PC-3 (cell line): ENCODE measurements around the gene NXPE3. TPM values are rescaled to one million over a fixed set of nuclear protein-coding genes. Genes with fewer than 3 reads are reported as not detected.

Experiments used
- ATAC-seq: fragments of 200-7000 bp; cut with Tn5 transposase; 2 replicates; pipeline ENCODE4 v1.9.1; 2020; ENCODE audit warnings: mild to moderate bottlenecking, moderate library complexity
- BruUV-seq: library from RNA; stranded (reverse); fragments of 400-500 nt; replicated peaks from 2 replicates; lab custom pipeline; 2021; lab: Mats Ljungman, UMichigan
- CTCF ChIA-PET: fragments of 300-600 bp; sonication (Branson Sonifier 250); formaldehyde crosslinking; loops from one replicate; lab custom pipeline; 2022; ENCODE audit warnings: antibody characterized with exemption; lab: Charles Lee
- POLR2A ChIA-PET: fragments of 300-600 bp; sonication (Branson Sonifier 250); formaldehyde crosslinking; loops from one replicate; lab custom pipeline; 2022; ENCODE audit warnings: antibody characterized with exemption; ENCODE audit not compliant: unreplicated experiment; lab: Charles Lee
- DNase-seq: peaks from one replicate; pipeline ENCODE4 v3.0.0-alpha.2; 2015
- H2AFZ ChIP-seq: fragments of 300-600 bp; sonication (generic); 2 replicates; pipeline ENCODE4 v1.6.0; 2016; ENCODE audit warnings: antibody characterized with exemption, low read length
- H3F3A ChIP-seq: fragments of 300-600 bp; sonication (generic); one replicate; pipeline ENCODE4 v1.6.0; 2017; ENCODE audit warnings: antibody characterized with exemption, low read length, control low read depth, mild to moderate bottlenecking; ENCODE audit not compliant: unreplicated experiment
- H3K27ac ChIP-seq: fragments of 300-600 bp; sonication (generic); 2 replicates; pipeline ENCODE4 v1.5.1; 2016; ENCODE audit warnings: mild to moderate bottlenecking, low read length
- H3K27me3 ChIP-seq: fragments of 300-600 bp; sonication (generic); 2 replicates; pipeline ENCODE4 v1.6.1; 2016; ENCODE audit warnings: low read length, mixed read lengths
- H3K36me3 ChIP-seq: fragments of 300-600 bp; sonication (generic); 2 replicates; pipeline ENCODE4 v1.6.1; 2016; ENCODE audit warnings: low read depth, mixed run types, low read length, mixed read lengths
- H3K4me1 ChIP-seq: fragments of 300-600 bp; sonication (generic); 2 replicates; pipeline ENCODE4 v1.5.1; 2016; ENCODE audit warnings: low read length; ENCODE audit not compliant: insufficient read depth
- H3K4me2 ChIP-seq: fragments of 300-600 bp; sonication (generic); 2 replicates; pipeline ENCODE4 v1.6.0; 2016; ENCODE audit warnings: low read length
- H3K4me3 ChIP-seq: fragments of 300-600 bp; sonication (generic); 2 replicates; pipeline ENCODE4 v1.5.1; 2016; ENCODE audit warnings: mild to moderate bottlenecking, low read length, mixed read lengths
- H3K79me2 ChIP-seq: fragments of 300-600 bp; sonication (generic); 2 replicates; pipeline ENCODE4 v1.6.1; 2017; ENCODE audit warnings: low read length, mixed read lengths
- H3K9ac ChIP-seq: fragments of 300-600 bp; sonication (generic); 2 replicates; pipeline ENCODE4 v1.6.0; 2016; ENCODE audit warnings: mild to moderate bottlenecking, low read length
- H3K9me2 ChIP-seq: fragments of 300-600 bp; sonication (generic); replicated peaks from 2 replicates; pipeline ENCODE4 v1.6.1; 2016; ENCODE audit warnings: mixed run types, low read length, mixed read lengths
- H3K9me3 ChIP-seq: fragments of 300-600 bp; sonication (generic); 2 replicates; pipeline ENCODE4 v1.6.1; 2016; ENCODE audit warnings: low read length, mixed read lengths
- H4K20me1 ChIP-seq: fragments of 300-600 bp; sonication (generic); 2 replicates; pipeline ENCODE4 v1.6.1; 2016; ENCODE audit warnings: low read length, mixed read lengths
- EZH2 ChIP-seq: fragments of 300-600 bp; sonication (generic); IDR thresholded peaks from one replicate; pipeline ENCODE4 v1.6.1; 2017; ENCODE audit warnings: antibody characterized with exemption, mild to moderate bottlenecking, low read length; ENCODE audit not compliant: unreplicated experiment
- EZH2phosphoT487 ChIP-seq: fragments of 300-600 bp; sonication (generic); IDR thresholded peaks from 2 replicates; pipeline ENCODE4 v1.6.1; 2018; ENCODE audit warnings: mild to moderate bottlenecking, antibody characterized with exemption, low read length, borderline replicate concordance
- intact Hi-C: fragments of 100-400 bp; cut with micrococcal nuclease; formaldehyde crosslinking; loops from 2 replicates; pipeline ENCODE4 v1.9.0; 2023
- total RNA-seq: library from RNA; depleted of rRNA; stranded (reverse); fragments of >200 nt; gene quantifications from 2 replicates; pipeline ENCODE4 v1.2.3, GENCODE V29; 2014
- TF ChIP-seq, protein P1 (sequence below): fragments of 300-600 bp; sonication (generic); conservative IDR thresholded peaks from 2 replicates; pipeline ENCODE4 v1.5.1; 2017; ENCODE audit warnings: antibody characterized with exemption, low read depth, mild to moderate bottlenecking, low read length

The NXPE3 gene
- total RNA-seq, 1 experiment from 2014 or later = 12.6 TPM

DNA sequence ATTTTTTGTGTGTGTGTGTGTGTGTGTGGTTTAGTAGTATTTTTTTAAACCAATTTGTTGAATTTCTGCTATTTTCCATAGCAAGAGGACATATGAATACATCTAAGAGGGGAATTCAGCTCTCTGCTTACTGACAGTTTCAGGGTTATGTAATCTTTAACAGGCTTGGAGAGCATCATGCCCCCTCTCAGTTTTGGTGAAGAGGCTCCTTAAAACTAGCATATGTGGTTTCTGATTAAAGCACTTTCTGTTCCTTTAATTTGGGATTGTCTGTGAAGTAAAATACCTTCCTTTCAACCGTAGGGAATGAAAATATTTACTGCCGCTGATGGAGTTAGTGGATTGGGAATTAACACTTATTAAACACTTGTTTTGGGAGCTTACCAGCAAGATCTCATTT is 50.9 kb downstream of the NXPE3 start:
- no peaks in the 10 kb centered on the region for H3K36me3 ChIP-seq
- no peaks in the 10 kb centered on the region for H3K9me3 ChIP-seq
- no peak overlapping the region for H2AFZ ChIP-seq
- H3K79me2 ChIP-seq = peaks cover 6% of the 10 kb centered on the region; the same call in 1 of the 2 replicates
- ATAC-seq (no peak), DNase-seq (no peak)
- H3K27ac ChIP-seq = no peak overlapping the region
- ChIA-PET CTCF (no interaction called here), POLR2A (interaction anchor here (0.5 to 0.7 kb wide), 3 partner anchors 19 to 805 kb away, joined by 3 to 5 read pairs (median 5); partner anchors contain the start of gene NFKBIZ)
- TF ChIP-seq, protein P1, sequence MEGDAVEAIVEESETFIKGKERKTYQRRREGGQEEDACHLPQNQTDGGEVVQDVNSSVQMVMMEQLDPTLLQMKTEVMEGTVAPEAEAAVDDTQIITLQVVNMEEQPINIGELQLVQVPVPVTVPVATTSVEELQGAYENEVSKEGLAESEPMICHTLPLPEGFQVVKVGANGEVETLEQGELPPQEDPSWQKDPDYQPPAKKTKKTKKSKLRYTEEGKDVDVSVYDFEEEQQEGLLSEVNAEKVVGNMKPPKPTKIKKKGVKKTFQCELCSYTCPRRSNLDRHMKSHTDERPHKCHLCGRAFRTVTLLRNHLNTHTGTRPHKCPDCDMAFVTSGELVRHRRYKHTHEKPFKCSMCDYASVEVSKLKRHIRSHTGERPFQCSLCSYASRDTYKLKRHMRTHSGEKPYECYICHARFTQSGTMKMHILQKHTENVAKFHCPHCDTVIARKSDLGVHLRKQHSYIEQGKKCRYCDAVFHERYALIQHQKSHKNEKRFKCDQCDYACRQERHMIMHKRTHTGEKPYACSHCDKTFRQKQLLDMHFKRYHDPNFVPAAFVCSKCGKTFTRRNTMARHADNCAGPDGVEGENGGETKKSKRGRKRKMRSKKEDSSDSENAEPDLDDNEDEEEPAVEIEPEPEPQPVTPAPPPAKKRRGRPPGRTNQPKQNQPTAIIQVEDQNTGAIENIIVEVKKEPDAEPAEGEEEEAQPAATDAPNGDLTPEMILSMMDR = no peak
- TF ChIP-seq EZH2phosphoT487 (no peak), EZH2 (no peak)
- peaks cover 20% of the 10 kb centered on the region for H3K4me1 ChIP-seq
- H3K27me3 ChIP-seq = no peaks in the 10 kb centered on the region
- H3K9ac ChIP-seq = no peak overlapping the region
- no peak overlapping the region for H3K4me3 ChIP-seq
- no peaks in the 10 kb centered on the region for H3K9me2 ChIP-seq
- intact Hi-C loops = no loop called here
- H3K4me2 ChIP-seq = no peak overlapping the region
- no peaks in the 10 kb centered on the region for H4K20me1 ChIP-seq
- no TSS peak for BruUV-seq
- H3F3A ChIP-seq = no peaks in the 10 kb centered on the region

DNA sequence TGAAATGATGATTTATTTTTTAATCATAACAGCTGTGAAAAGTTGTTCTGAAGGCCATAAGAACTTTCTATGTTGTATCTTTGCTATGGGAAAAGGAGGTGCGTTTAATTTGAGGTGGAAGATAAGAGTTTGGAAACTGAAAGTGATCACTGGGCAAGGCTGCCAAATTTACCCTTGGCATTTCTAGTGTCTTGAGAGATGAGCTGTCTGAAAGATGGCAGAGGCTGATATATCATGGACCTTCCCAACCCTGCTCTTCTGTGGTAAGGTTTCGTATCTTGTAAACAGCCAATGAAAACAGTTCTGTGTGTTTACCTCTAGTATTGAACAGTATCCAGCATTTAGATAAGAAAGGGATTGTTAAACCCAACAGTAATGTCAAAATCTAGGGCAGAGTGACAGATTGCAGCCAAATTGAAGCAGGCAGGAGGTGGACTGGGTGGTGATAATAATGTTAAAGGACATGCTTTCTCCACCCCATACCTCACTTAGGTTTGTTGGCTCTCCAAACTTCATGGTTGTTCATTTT is 54.5 kb downstream of the NXPE3 start:
- intact Hi-C loops = no loop called here
- Histone ChIP-seq H4K20me1 (no peaks in the 10 kb centered on the region), H2AFZ (no peak overlapping the region), H3K9me3 (no peaks in the 10 kb centered on the region), H3K4me3 (no peak overlapping the region), H3K4me2 (no peak overlapping the region), H3K9me2 (no peaks in the 10 kb centered on the region), H3F3A (no peaks in the 10 kb centered on the region), H3K79me2 (peaks cover 2% of the 10 kb centered on the region; the same call in 1 of the 2 replicates), H3K27me3 (no peaks in the 10 kb centered on the region), H3K9ac (no peak overlapping the region), H3K36me3 (no peaks in the 10 kb centered on the region), H3K4me1 (peaks cover 18% of the 10 kb centered on the region), H3K27ac (no peak overlapping the region)
- no peak for DNase-seq
- ATAC-seq = no peak
- ChIA-PET CTCF (no interaction called here), POLR2A (no interaction called here)
- no TSS peak for BruUV-seq
- no peak for TF ChIP-seq EZH2
- TF ChIP-seq EZH2phosphoT487 = no peak

- no TSS peak for BruUV-seq
- ChIA-PET POLR2A (no interaction called here), CTCF (no interaction called here)
Measured at GRCh38 chr3:101835676-101836075, 56.7 kb downstream of the NXPE3 start.

More at GRCh38 chr3:101835676-101836075, 56.7 kb downstream of the NXPE3 start:
- Histone ChIP-seq H3K9me3 (no peaks in the 10 kb centered on the region), H3K9ac (no peak overlapping the region), H3K9me2 (no peaks in the 10 kb centered on the region), H2AFZ (no peak overlapping the region), H4K20me1 (no peaks in the 10 kb centered on the region), H3K36me3 (no peaks in the 10 kb centered on the region), H3K4me3 (no peak overlapping the region), H3F3A (no peaks in the 10 kb centered on the region), H3K27ac (no peak overlapping the region), H3K4me1 (peaks cover 8% of the 10 kb centered on the region; the same call in 1 of the 2 replicates), H3K27me3 (no peaks in the 10 kb centered on the region), H3K79me2 (no peaks in the 10 kb centered on the region), H3K4me2 (no peak overlapping the region)
- ATAC-seq (no peak), DNase-seq (no peak)
- intact Hi-C loops = no loop called here
- TF ChIP-seq EZH2phosphoT487 = no peak
- TF ChIP-seq EZH2 = no peak
- TF ChIP-seq, protein P1 = no peak
